ENCODE data around the gene CACNA1I.

DNA sequence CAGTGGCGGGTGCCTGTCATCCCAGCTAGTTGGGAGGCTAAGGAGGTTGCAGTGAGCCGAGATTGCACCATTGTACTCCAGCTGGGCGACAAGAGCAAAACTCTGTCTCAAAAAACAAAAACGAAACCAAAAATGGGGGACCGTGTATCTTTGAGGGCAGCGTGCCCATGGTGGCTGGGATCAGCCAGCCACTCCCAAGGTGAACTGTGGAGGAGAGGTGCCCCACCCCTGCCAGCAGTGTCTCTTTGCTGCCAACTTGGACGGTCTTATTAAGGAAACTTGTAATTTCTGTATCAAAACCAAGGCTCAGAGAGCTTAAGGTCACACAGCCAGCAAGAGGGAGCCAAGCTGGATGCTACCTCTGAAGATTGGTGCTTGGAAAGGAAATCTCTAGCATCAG, 147.7 kb downstream of the CACNA1I start:
- TF ChIP-seq, protein P1, sequence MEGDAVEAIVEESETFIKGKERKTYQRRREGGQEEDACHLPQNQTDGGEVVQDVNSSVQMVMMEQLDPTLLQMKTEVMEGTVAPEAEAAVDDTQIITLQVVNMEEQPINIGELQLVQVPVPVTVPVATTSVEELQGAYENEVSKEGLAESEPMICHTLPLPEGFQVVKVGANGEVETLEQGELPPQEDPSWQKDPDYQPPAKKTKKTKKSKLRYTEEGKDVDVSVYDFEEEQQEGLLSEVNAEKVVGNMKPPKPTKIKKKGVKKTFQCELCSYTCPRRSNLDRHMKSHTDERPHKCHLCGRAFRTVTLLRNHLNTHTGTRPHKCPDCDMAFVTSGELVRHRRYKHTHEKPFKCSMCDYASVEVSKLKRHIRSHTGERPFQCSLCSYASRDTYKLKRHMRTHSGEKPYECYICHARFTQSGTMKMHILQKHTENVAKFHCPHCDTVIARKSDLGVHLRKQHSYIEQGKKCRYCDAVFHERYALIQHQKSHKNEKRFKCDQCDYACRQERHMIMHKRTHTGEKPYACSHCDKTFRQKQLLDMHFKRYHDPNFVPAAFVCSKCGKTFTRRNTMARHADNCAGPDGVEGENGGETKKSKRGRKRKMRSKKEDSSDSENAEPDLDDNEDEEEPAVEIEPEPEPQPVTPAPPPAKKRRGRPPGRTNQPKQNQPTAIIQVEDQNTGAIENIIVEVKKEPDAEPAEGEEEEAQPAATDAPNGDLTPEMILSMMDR (IDR thresholded peaks at IDR 0.05; ENCODE audit: low read depth, low read length), result no peak
- no peak for TF ChIP-seq POLR2A (IDR thresholded peaks at IDR 0.05; ENCODE audit: extremely low read depth, insufficient read length)
- TF ChIP-seq, protein P2, sequence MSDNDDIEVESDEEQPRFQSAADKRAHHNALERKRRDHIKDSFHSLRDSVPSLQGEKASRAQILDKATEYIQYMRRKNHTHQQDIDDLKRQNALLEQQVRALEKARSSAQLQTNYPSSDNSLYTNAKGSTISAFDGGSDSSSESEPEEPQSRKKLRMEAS (IDR thresholded peaks at IDR 0.05; ENCODE audit: low read depth, low read length), result no peak
